TTC549 (cell line): ENCODE data around the gene CLIP3.
"Not testable (repeated sequence)": the region's sequence is repeated elsewhere in the genome, so short reads cannot be mapped to it uniquely, and the experiment has no call there.

Experiments used
- FAIRE-seq: peaks from 2 replicates; lab custom pipeline; 2012; peaks lifted over from hg19 to GRCh38; lab: Jason Lieb, UNC

CLIP3 gene

GRCh38 chr19:36008336-36008978 is 24.2 kb downstream of the CLIP3 start, which contains the start of gene SYNE4:
TSS of gene SYNE4 (minus strand) at chr19:36008813. CDS start at chr19:36008681, 132 bp downstream.
- FAIRE-seq, result no peak

GRCh38 chr19:36006955-36007354 is 25.7 kb downstream of the CLIP3 start:
- FAIRE-seq, result no peak

- no peak for FAIRE-seq
Measured at GRCh38 chr19:36003284-36003683, 29.4 kb downstream of the CLIP3 start.

- FAIRE-seq, result no peak
Measured at GRCh38 chr19:36001605-36002004, 31.1 kb downstream of the CLIP3 start.

GRCh38 chr19:35996777-35997176 is 35.9 kb downstream of the CLIP3 start:
- FAIRE-seq, result no peak

- peak; percentile 72 for FAIRE-seq
Measured at GRCh38 chr19:35995048-35995993, 37.4 kb downstream of the CLIP3 start, which contains the start of gene SDHAF1. TSS of gene SDHAF1 (plus strand) at chr19:35995188. CDS start at chr19:35995275, 87 bp downstream.

GRCh38 chr19:35993923-35994598 is 38.6 kb downstream of the CLIP3 start:
- no peak for FAIRE-seq

- no peak for FAIRE-seq
Measured at GRCh38 chr19:35992907-35993765, 39.5 kb downstream of the CLIP3 start.

- FAIRE-seq, result no peak
Measured at GRCh38 chr19:35991731-35992450, 40.8 kb downstream of the CLIP3 start.

GRCh38 chr19:35990771-35991730 is 41.6 kb downstream of the CLIP3 start:
- FAIRE-seq, result no peak

GRCh38 chr19:35990156-35990555 is 42.5 kb downstream of the CLIP3 start:
- FAIRE-seq, result no peak

GRCh38 chr19:35988824-35989223 is 43.8 kb downstream of the CLIP3 start:
- FAIRE-seq, result no peak

GRCh38 chr19:35987571-35987896 is 45.1 kb downstream of the CLIP3 start:
- FAIRE-seq, result no peak

- no peak for FAIRE-seq
Measured at GRCh38 chr19:35986664-35987570, 45.8 kb downstream of the CLIP3 start.

- no peak for FAIRE-seq
Measured at GRCh38 chr19:35986111-35986510, 46.6 kb downstream of the CLIP3 start.

- FAIRE-seq, result no peak
Measured at GRCh38 chr19:35983177-35983576, 49.5 kb downstream of the CLIP3 start.

- not testable (repeated sequence) for FAIRE-seq
Measured at GRCh38 chr19:35980997-35981396, 51.7 kb downstream of the CLIP3 start.

GRCh38 chr19:35978832-35979365 is 53.8 kb downstream of the CLIP3 start:
- no peak for FAIRE-seq

- FAIRE-seq, result no peak
Measured at GRCh38 chr19:35978271-35978670, 54.4 kb downstream of the CLIP3 start.
